Ascending aorta (tissue), 2 donors: Measurements from ENCODE around the gene RAB8B. TPM values are rescaled to one million over a fixed set of nuclear protein-coding genes. Genes with fewer than 3 reads are reported as not detected.
A peak's percentile ranks its signal among the peaks of the same experiment; 100 is the strongest.

Source experiments
- DNase-seq, 2 donors: peaks; one replicate each; pipeline ENCODE4 v3.0.0-alpha.2; 2019; ENCODE audit warnings: low spot score in 2 of 2
- H3K27ac ChIP-seq, 2 donors: fragments of 200-600 bp; sonication (generic); one replicate each; pipeline ENCODE4 v1.5.1; 2016 to 2017; ENCODE audit warnings: mild to moderate bottlenecking in 1 of 2
- H3K27me3 ChIP-seq: fragments of 200-600 bp; sonication (generic); one replicate; pipeline ENCODE4 v1.5.1; 2017
- H3K36me3 ChIP-seq, 2 donors: fragments of 200-600 bp; sonication (generic); one replicate each; pipeline ENCODE4 v1.5.1; 2016
- H3K4me1 ChIP-seq, 2 donors: fragments of 200-600 bp; sonication (generic); one replicate each; pipeline ENCODE4 v1.5.1; 2016 to 2017; ENCODE audit warnings: mild to moderate bottlenecking in 1 of 2
- H3K4me3 ChIP-seq, 2 donors: fragments of 200-600 bp; sonication (generic); one replicate each; pipeline ENCODE4 v1.5.1; 2016 to 2017; ENCODE audit warnings: mild to moderate bottlenecking in 1 of 2
- H3K9me3 ChIP-seq, 2 donors: fragments of 200-600 bp; sonication (generic); one replicate each; pipeline ENCODE4 v1.5.1; 2016
- intact Hi-C: fragments of 100-400 bp; cut with DNase I; formaldehyde crosslinking; loops from one replicate; pipeline ENCODE4 v1.15.1; 2023
- total RNA-seq: library from RNA; depleted of rRNA; stranded (reverse); fragments of >200 nt; gene quantifications from one replicate; pipeline ENCODE4 v1.1.0, GENCODE V29; 2016
- TF ChIP-seq, protein P1 (sequence below), 3 experiments: fragments of 200-600 bp in 2 of 3; fragments of 450-650 bp in 1 of 3; sonication (generic) in 2 of 3; IDR thresholded peaks; one replicate each; pipeline ENCODE4 v1.5.1; 2016 to 2019; ENCODE audit warnings: antibody characterized with exemption in 3 of 3, mild to moderate bottlenecking in 1 of 3, moderate library complexity in 1 of 3

RAB8B gene
- total RNA-seq, 1 donor from 2014 or later: 25.1 TPM

DNA sequence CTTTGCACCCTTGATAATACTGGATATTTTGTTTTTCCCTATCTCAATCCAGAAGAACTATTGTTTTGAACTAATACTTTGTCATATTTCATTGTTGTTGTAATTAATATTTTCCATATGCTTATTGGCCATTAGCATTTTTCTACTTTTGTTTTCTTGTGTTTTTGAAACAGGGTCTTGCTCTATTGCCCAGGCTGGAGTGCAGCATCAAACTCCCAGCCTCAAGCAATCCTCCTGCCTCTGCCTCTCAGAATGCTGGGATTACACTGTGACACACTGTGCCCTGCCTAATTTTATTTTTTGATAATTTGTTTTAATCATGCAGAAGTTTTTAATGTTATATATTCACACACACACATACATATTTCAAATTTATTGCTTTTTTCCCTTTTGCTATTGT, 28.8 kb upstream of the RAB8B start:
- Histone ChIP-seq H3K9me3 (no peaks in the 10 kb centered on the region), H3K27me3 (no peaks in the 10 kb centered on the region), H3K36me3 (no peaks in the 10 kb centered on the region), H3K27ac (no peak overlapping the region), H3K4me3 (no peak overlapping the region), H3K4me1 (peaks cover 0 to 2% of the 10 kb centered on the region in 2 donors)
- TF ChIP-seq, protein P1, sequence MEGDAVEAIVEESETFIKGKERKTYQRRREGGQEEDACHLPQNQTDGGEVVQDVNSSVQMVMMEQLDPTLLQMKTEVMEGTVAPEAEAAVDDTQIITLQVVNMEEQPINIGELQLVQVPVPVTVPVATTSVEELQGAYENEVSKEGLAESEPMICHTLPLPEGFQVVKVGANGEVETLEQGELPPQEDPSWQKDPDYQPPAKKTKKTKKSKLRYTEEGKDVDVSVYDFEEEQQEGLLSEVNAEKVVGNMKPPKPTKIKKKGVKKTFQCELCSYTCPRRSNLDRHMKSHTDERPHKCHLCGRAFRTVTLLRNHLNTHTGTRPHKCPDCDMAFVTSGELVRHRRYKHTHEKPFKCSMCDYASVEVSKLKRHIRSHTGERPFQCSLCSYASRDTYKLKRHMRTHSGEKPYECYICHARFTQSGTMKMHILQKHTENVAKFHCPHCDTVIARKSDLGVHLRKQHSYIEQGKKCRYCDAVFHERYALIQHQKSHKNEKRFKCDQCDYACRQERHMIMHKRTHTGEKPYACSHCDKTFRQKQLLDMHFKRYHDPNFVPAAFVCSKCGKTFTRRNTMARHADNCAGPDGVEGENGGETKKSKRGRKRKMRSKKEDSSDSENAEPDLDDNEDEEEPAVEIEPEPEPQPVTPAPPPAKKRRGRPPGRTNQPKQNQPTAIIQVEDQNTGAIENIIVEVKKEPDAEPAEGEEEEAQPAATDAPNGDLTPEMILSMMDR (IDR thresholded peaks at IDR 0.05): no peak
- no peak for DNase-seq
- intact Hi-C loops: no loop called here

DNA sequence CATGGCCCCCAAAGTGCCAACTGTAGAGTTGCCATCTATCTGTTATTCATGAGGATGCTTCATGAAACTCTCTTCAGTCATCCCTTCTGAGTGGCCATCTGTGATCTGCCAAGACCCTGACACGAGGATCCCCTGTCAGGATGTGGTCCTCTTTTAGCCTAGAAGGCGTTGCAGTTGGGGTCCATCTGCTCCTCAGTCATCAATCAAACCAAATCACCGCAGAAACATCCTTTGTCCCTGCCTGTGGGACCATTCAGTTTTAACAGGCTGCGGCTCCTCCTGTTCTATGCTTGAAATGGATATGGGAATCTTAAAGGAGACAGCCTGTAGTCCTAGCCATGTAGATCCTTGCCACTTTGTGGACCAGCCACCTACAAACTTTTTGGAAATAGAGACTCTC, 26.2 kb upstream of the RAB8B start:
- TF ChIP-seq, protein P1 (IDR thresholded peaks at IDR 0.05): no peak
- Histone ChIP-seq H3K36me3 (no peaks in the 10 kb centered on the region), H3K27me3 (no peaks in the 10 kb centered on the region), H3K4me1 (no peaks in the 10 kb centered on the region), H3K4me3 (no peak overlapping the region), H3K9me3 (no peaks in the 10 kb centered on the region), H3K27ac (no peak overlapping the region)
- no peak for DNase-seq
- intact Hi-C loops: no loop called here

DNA sequence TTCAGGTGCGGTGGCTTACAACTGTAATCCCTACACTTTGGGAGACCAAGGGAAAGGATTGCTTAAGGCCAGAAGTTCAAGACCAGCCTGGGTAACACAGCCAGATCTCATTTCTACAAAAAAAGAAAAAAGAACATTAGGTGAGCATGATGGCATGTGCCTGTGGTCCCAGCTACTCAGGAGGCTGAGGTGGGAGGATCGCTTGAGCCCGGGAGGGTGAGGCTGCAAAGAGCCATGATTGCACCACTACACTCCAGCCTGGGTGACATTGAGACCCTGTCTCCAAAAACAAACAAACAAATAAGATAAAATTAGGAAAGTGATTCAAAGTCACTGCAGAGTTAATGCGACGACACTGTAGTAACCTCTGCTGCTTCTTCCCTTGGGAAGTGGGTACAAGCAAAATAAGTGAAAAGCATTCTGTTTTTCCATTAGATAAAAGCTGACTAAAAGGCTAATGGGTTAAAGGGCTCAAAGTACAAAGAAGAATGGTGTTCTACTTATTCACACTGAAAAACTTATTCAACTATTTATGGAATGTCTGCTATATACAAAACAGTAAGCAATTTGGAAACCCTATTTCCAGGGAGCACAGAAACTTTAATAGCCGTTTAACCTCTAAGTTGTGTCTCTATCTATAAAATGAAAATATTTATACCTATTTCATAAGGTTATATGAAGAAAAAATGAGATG, 24.1 kb upstream of the RAB8B start:
- DNase-seq: no peak
- TF ChIP-seq, protein P1 (IDR thresholded peaks at IDR 0.05): no peak
- intact Hi-C loops: no loop called here
- H3K9me3 ChIP-seq: no peaks in the 10 kb centered on the region
- H3K4me1 ChIP-seq: no peaks in the 10 kb centered on the region
- H3K27ac ChIP-seq: no peak overlapping the region
- H3K36me3 ChIP-seq: no peaks in the 10 kb centered on the region
- no peak overlapping the region for H3K4me3 ChIP-seq
- H3K27me3 ChIP-seq: no peaks in the 10 kb centered on the region

DNA sequence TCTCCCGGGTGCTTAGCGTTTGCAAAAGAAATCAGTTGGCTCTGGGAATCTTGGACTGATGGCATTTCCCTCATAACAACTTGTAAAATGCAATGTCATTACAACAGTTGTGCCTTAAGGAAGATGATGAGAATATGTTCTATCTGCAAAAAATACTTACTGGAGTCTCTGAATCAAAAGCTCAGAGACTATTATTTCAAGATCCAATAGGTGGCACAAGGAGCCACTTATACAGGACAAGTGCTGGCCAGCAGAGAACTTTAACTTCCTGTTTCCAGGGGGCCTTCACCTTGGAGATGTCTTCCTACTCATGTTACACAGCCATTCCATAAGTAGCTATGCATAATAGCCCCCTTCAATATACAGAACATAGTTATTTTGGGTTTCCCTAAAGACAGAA, 23.2 kb upstream of the RAB8B start:
- intact Hi-C loops: no loop called here
- no peaks in the 10 kb centered on the region for H3K36me3 ChIP-seq
- no peaks in the 10 kb centered on the region for H3K27me3 ChIP-seq
- TF ChIP-seq, protein P1 (IDR thresholded peaks at IDR 0.05): peak in 1 of 3 experiments; percentile 8
- no peak overlapping the region for H3K4me3 ChIP-seq
- H3K4me1 ChIP-seq: no peaks in the 10 kb centered on the region
- no peak overlapping the region for H3K27ac ChIP-seq
- DNase-seq: no peak
- H3K9me3 ChIP-seq: no peaks in the 10 kb centered on the region

DNA sequence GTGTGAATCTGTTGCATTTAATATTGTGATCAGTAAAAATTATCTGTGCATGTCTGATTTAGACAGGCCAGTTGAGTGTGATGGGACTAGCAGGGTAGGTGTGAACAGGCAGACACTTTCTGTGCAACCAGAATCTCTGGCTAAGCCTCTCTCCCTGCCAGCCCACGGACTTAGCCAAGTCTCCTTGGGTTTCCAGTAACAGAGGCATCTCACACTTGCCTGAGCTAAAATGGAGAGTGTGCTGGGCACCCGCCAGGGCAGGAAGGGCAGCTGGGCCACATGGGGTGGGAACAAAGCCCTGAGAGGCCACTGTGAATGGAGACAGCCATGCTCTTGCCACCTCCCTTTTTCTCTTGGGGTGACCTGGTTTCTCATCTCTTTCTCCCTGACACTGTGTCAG, 19.6 kb upstream of the RAB8B start:
- TF ChIP-seq, protein P1 (IDR thresholded peaks at IDR 0.05): no peak
- intact Hi-C loops: no loop called here
- Histone ChIP-seq H3K9me3 (no peaks in the 10 kb centered on the region), H3K27ac (no peak overlapping the region), H3K36me3 (no peaks in the 10 kb centered on the region), H3K4me3 (no peak overlapping the region), H3K4me1 (no peaks in the 10 kb centered on the region), H3K27me3 (no peaks in the 10 kb centered on the region)
- DNase-seq: no peak

DNA sequence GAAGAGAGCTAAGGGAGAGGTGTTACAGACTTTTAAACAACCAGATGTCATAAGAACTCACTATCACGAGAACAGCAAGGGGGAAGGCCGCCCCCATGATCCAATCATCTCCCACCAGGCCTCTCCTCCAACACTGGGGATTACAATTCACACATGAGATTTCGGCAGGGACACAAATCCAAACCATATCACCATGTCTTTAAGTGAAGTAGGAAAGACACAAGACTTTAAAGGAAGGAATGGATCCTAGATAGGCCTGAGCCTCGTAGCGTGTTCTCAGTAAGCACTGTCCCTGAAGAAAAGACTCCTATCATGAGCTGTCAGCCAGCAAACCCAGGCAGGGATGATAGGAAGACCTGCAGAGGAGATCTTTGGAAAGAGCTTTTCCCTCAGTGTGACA, 17.0 kb upstream of the RAB8B start:
- Histone ChIP-seq H3K27me3 (no peaks in the 10 kb centered on the region), H3K36me3 (no peaks in the 10 kb centered on the region), H3K9me3 (no peaks in the 10 kb centered on the region), H3K4me3 (no peak overlapping the region), H3K27ac (no peak overlapping the region), H3K4me1 (no peaks in the 10 kb centered on the region)
- no peak for DNase-seq
- intact Hi-C loops: no loop called here
- TF ChIP-seq, protein P1 (IDR thresholded peaks at IDR 0.05): no peak
